Measurements from ENCODE around the gene OR13J1.
A peak's percentile ranks its signal among the peaks of the same experiment; 100 is the strongest.

Gene OR13J1

DNA sequence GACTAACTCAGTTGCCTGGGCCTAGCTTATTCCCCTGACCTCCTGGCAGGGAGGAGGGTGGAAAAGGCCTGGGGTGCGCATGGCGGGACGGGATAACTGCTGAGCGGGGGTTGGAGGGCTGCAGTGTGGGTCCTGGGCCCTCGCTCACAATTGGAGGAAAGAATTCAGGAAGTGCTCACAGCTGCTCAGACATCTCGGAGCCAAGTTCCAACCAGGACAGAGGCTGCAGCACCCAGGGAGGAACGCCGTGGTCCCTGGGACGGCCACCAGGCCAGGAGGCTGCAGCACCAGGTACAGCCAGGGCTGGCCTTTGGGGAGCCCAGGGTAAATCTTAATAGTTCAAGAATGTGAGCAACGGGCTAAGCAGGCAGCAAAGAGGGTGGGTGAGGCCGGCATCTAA, 39.1 kb upstream of the OR13J1 start, which contains the start of gene SPAAR:
TSS of gene SPAAR (plus strand) at position 217 of the 400 bp plus-strand sequence. CDS start 974 bp downstream, outside the sequence.
- Histone ChIP-seq H3K36me3 (no peaks in the 10 kb centered on the region), H3K4me3 (ENCODE audit: low read depth, low read length) (no peak within 1 kb of the TSS), H3K9me3 (no peaks in the 10 kb centered on the region), H3K4me1 (peaks cover 23% of the 10 kb centered on the region), H3K27me3 (no peaks in the 10 kb centered on the region)
- no peak for DNase-seq
- TF ChIP-seq CTCF (IDR thresholded peaks at IDR 0.05; ENCODE audit: low read depth, low read length), result no peak

DNA sequence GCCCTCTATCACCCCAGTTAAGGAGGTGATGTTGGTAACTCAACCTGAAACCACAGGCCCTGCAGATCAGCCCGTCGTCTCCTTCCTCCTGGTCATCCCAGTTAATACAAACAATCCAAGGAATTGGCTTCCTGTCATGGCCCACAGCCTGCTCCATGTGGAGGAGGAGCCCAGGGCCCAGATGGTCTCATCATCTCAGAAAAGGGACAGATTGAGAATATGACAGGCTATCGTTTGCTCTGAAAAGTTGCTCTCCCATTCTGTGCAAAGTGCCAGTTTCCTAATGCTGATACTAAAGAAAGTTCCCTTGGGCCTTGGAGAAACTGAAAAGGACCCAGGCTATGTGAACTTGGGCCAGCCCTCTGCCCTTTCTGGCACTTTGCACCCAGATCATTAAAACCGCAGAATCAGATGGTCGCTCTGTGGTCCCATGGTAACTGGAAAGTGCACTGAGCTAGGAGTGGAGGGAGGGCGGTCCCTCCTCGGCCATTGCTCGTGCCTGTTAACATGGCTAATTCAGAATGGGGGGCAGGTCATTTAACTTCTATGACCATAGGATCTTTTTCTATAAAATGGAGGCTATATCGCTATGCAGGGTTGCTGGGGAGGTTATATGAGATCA, 38.4 kb upstream of the OR13J1 start:
- no peaks in the 10 kb centered on the region for H3K36me3 ChIP-seq
- no peaks in the 10 kb centered on the region for H3K9me3 ChIP-seq
- H3K27me3 ChIP-seq, result no peaks in the 10 kb centered on the region
- TF ChIP-seq CTCF (IDR thresholded peaks at IDR 0.05; ENCODE audit: low read depth, low read length), result no peak
- no peak overlapping the region for H3K4me3 ChIP-seq (ENCODE audit: low read depth, low read length)
- peaks cover 23% of the 10 kb centered on the region for H3K4me1 ChIP-seq
- no peak for DNase-seq

DNA sequence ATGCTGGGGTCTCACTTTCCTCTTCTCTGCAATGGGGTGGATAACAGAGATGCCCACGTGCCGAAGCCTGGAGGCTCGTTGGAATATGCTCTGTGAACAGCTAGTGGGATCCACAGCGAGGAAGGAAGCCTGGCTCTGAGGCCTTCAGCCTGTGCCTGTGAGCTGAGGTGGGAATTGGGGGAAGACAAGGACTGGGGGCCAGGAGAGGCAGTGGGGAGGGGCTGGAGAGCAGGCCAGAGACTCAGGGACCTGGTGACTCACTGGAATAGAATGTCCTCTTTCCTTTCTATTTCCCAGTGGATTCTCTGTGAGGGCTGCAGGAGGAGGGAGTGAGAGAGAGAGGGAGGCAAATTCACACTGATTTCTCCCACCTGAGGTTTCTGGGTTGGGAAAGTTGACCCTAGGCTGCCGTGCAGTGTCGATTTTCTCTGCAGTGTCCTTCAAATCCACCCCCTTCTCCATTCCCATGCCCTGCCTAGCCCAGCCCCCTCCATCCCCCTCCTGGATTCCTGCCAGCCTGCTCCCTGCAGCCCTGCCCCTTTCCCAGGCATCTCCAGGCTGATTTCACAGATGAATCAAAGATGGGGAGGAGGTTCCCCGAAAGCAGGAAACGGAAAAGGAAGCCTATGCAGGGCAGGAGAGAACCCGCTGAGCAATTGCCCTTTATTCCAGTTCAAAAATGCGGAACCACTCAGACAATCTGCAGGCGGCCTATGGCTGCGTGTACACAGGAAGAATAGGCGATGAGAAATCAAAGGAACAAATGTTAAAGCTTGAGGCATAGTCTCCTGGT, 37.7 kb upstream of the OR13J1 start:
- no peak for TF ChIP-seq CTCF (IDR thresholded peaks at IDR 0.05; ENCODE audit: low read depth, low read length)
- peaks cover 23% of the 10 kb centered on the region for H3K4me1 ChIP-seq
- no peaks in the 10 kb centered on the region for H3K36me3 ChIP-seq
- DNase-seq, result peak; percentile 68
- H3K27me3 ChIP-seq, result no peaks in the 10 kb centered on the region
- H3K4me3 ChIP-seq (ENCODE audit: low read depth, low read length), result no peak overlapping the region
- H3K9me3 ChIP-seq, result no peaks in the 10 kb centered on the region

DNA sequence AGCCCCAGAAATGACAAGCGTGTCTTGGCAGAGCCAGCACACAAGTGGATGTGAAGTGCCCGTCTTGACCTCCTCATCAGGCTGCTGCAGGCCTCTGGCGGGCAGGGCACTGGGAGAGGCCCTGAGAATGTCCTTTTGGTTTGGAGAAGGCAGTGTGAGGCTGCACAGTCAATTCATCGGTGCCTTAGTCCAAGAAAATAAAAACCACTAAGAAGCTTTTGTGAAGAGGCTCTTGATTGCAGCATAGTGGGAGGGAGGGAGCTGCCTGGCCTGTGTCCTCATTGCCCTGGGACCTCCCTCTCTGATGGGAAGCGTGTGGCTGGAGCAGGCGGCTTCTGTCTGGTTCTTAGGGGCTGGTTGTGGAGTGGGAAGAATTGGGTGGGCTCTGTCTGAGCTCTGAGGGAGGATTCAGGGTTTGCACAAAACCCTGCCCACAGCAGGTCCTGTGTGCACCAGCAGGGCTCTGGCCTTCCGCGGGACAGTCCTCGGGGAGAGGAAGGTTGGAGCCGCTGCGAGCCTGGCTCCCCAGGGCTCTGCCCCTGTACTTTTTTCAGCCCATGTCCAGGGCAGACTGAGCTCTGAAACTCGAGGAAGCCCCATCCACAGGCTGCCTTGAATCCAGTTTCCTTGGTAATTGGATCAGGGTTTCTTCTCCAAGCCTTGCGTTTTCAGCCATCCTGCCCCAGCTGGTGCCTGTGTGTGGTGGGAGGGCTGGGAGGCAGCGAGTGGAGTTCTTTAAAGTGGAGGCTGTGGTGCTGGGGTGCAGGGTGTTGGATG, 36.9 kb upstream of the OR13J1 start:
- peak; percentile 17 for DNase-seq
- no peaks in the 10 kb centered on the region for H3K36me3 ChIP-seq
- peaks cover 5% of the 10 kb centered on the region for H3K27me3 ChIP-seq
- no peak overlapping the region for H3K4me3 ChIP-seq (ENCODE audit: low read depth, low read length)
- peaks cover 23% of the 10 kb centered on the region for H3K4me1 ChIP-seq
- H3K9me3 ChIP-seq, result no peaks in the 10 kb centered on the region
- TF ChIP-seq CTCF (IDR thresholded peaks at IDR 0.05; ENCODE audit: low read depth, low read length), result no peak

GRCh38 chr9:35905912-35906679, 35.9 kb upstream of the OR13J1 start, which contains the start of gene HRCT1:
HRCT1 (plus strand) TSS chr9:35906202; CDS start chr9:35906288, 86 bp downstream.
- no peaks in the 10 kb centered on the region for H3K9me3 ChIP-seq
- peaks cover 23% of the 10 kb centered on the region for H3K4me1 ChIP-seq
- DNase-seq, result no peak
- no peaks in the 10 kb centered on the region for H3K36me3 ChIP-seq
- peaks cover 14% of the 10 kb centered on the region for H3K27me3 ChIP-seq
- no peak for TF ChIP-seq CTCF (IDR thresholded peaks at IDR 0.05; ENCODE audit: low read depth, low read length)
- no peak within 1 kb of the TSS for H3K4me3 ChIP-seq (ENCODE audit: low read depth, low read length)
